HG03457 (cell line): ENCODE measurements around the gene NUDT2.

Source experiments
- ATAC-seq: cut with Tn5 transposase; IDR thresholded peaks from one replicate; pipeline ENCODE4 v1.9.1; 2021; ENCODE audit warnings: moderate number of reproducible peaks; ENCODE audit not compliant: unreplicated experiment

Gene NUDT2

GRCh38 chr9:34370335-34370969 is 41.1 kb downstream of the NUDT2 start:
- no peak for ATAC-seq

- ATAC-seq = no peak
These were observed 41.9 kb downstream of the NUDT2 start for GRCh38 chr9:34370970-34371880.

- no peak for ATAC-seq
These were observed 42.6 kb downstream of the NUDT2 start for GRCh38 chr9:34371886-34372466.

- no peak for ATAC-seq
These were observed 43.2 kb downstream of the NUDT2 start for GRCh38 chr9:34372467-34373011.

GRCh38 chr9:34373749-34374148 is 44.4 kb downstream of the NUDT2 start:
- ATAC-seq = no peak

- no peak for ATAC-seq
These were observed 45.0 kb downstream of the NUDT2 start for GRCh38 chr9:34374339-34374738.

- no peak for ATAC-seq
These were observed 45.7 kb downstream of the NUDT2 start for GRCh38 chr9:34374905-34375552.

GRCh38 chr9:34375901-34376595 is 46.7 kb downstream of the NUDT2 start:
- ATAC-seq = no peak

GRCh38 chr9:34376596-34377403 is 47.4 kb downstream of the NUDT2 start, which contains the start of gene MYORG:
MYORG (minus strand) TSS chr9:34376898; CDS start chr9:34372943, 3,955 bp downstream.
- ATAC-seq = peak; percentile 67

- ATAC-seq = no peak
These were observed 48.0 kb downstream of the NUDT2 start for GRCh38 chr9:34377404-34377746.

- no peak for ATAC-seq
These were observed 49.1 kb downstream of the NUDT2 start for GRCh38 chr9:34378376-34379060.

GRCh38 chr9:34379334-34380033 is 50.1 kb downstream of the NUDT2 start:
- ATAC-seq = no peak

- no peak for ATAC-seq
These were observed 50.7 kb downstream of the NUDT2 start for GRCh38 chr9:34380034-34380510.

- ATAC-seq = no peak
These were observed 51.3 kb downstream of the NUDT2 start for GRCh38 chr9:34380511-34381315.

GRCh38 chr9:34381323-34381722 is 52.0 kb downstream of the NUDT2 start:
- ATAC-seq = no peak

- no peak for ATAC-seq
These were observed 52.7 kb downstream of the NUDT2 start for GRCh38 chr9:34382054-34382453.

GRCh38 chr9:34382879-34383278 is 53.5 kb downstream of the NUDT2 start:
- no peak for ATAC-seq
